ENCODE measurements around the gene RPLP1.

DNA sequence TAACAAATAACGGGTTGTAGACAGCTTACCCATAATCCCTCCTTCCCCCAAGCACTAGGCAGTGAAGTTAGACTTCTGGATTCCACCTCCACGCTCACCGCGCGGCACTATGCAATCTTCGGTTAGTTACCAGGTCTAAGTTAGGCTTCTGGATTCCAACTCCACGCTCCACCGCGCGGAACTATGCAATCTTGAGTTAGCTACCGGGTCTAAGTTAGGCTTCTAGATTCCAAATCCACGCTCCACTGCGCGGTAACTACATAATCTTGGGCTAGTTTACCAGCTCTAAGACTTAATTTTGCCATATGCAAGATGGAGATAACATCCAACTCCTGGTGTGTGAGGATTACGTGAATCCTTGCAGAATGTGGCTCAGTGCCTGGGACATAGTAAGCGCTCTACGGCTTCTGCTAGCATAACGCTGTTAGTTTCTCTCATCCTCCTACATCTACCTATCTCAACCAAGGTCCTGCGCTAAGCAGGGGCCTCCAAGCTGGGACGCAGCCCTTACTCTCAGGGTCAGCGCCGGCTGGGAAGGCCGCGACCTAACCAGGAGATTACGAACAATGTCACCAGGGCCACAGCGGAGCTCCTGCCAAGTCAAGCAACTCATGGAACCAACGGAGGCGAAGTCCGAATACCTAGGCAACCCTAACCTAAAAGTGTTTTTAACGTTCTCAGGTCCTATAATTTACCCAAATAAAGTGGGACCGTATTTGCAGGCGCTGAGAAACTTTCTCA, 497 bp upstream of the RPLP1 start:
- TF ChIP-seq, protein P1, sequence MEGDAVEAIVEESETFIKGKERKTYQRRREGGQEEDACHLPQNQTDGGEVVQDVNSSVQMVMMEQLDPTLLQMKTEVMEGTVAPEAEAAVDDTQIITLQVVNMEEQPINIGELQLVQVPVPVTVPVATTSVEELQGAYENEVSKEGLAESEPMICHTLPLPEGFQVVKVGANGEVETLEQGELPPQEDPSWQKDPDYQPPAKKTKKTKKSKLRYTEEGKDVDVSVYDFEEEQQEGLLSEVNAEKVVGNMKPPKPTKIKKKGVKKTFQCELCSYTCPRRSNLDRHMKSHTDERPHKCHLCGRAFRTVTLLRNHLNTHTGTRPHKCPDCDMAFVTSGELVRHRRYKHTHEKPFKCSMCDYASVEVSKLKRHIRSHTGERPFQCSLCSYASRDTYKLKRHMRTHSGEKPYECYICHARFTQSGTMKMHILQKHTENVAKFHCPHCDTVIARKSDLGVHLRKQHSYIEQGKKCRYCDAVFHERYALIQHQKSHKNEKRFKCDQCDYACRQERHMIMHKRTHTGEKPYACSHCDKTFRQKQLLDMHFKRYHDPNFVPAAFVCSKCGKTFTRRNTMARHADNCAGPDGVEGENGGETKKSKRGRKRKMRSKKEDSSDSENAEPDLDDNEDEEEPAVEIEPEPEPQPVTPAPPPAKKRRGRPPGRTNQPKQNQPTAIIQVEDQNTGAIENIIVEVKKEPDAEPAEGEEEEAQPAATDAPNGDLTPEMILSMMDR (IDR thresholded peaks at IDR 0.05), result no peak
- TF ChIP-seq POLR2A (IDR thresholded peaks at IDR 0.05), result no peak
- no peak for TF ChIP-seq EP300 (IDR thresholded peaks at IDR 0.05)
- TF ChIP-seq POLR2AphosphoS5 (IDR thresholded peaks at IDR 0.05), result no peak
